ENCODE results near the gene M6PR.

The M6PR gene

GRCh38 chr12:8989413-8989812, 40.0 kb upstream of the M6PR start, which contains the start of gene KLRG1:
KLRG1 (plus strand) TSS chr12:8989546; CDS start chr12:8989636, 90 bp downstream.
- TF ChIP-seq TCF4 (CRISPR knock-in tag; IDR thresholded peaks at IDR 0.05; ENCODE audit: borderline replicate concordance) (no peak), RARB (CRISPR knock-in tag; IDR thresholded peaks at IDR 0.05) (no peak), SNAI2 (CRISPR knock-in tag; IDR thresholded peaks at IDR 0.05) (no peak), ZC3H10 (CRISPR knock-in tag; IDR thresholded peaks at IDR 0.05) (no peak)
- no peak for ATAC-seq

GRCh38 chr12:8987685-8988084, 38.2 kb upstream of the M6PR start:
- no peak for ATAC-seq
- TF ChIP-seq RARB (CRISPR knock-in tag; IDR thresholded peaks at IDR 0.05) (no peak), ZFP3 (CRISPR knock-in tag; IDR thresholded peaks at IDR 0.05) (no peak), TOX (CRISPR knock-in tag; IDR thresholded peaks at IDR 0.05; ENCODE audit: borderline replicate concordance) (no peak), PPARA (CRISPR knock-in tag; IDR thresholded peaks at IDR 0.05; ENCODE audit: borderline replicate concordance) (no peak), TSHZ2 (CRISPR knock-in tag; IDR thresholded peaks at IDR 0.05) (no peak), TCF4 (CRISPR knock-in tag; IDR thresholded peaks at IDR 0.05; ENCODE audit: borderline replicate concordance) (no peak), CSRNP3 (CRISPR knock-in tag; IDR thresholded peaks at IDR 0.05) (no peak), ZNF8 (CRISPR knock-in tag; IDR thresholded peaks at IDR 0.05) (no peak), PATZ1 (CRISPR knock-in tag; IDR thresholded peaks at IDR 0.05; ENCODE audit: borderline replicate concordance) (no peak), ZFP30 (CRISPR knock-in tag; IDR thresholded peaks at IDR 0.05) (no peak), ZC3H10 (CRISPR knock-in tag; IDR thresholded peaks at IDR 0.05) (no peak), CREB5 (CRISPR knock-in tag; IDR thresholded peaks at IDR 0.05; ENCODE audit: low read depth) (no peak), ZNF70 (CRISPR knock-in tag; IDR thresholded peaks at IDR 0.05) (no peak), ESRRG (CRISPR knock-in tag; IDR thresholded peaks at IDR 0.05) (no peak)

GRCh38 chr12:8987163-8987562, 37.7 kb upstream of the M6PR start:
- ATAC-seq: no peak
- TF ChIP-seq ZNF70 (CRISPR knock-in tag; IDR thresholded peaks at IDR 0.05) (no peak), PPARA (CRISPR knock-in tag; IDR thresholded peaks at IDR 0.05; ENCODE audit: borderline replicate concordance) (no peak), ESRRG (CRISPR knock-in tag; IDR thresholded peaks at IDR 0.05) (no peak), ZFP3 (CRISPR knock-in tag; IDR thresholded peaks at IDR 0.05) (no peak), CSDC2 (CRISPR knock-in tag; IDR thresholded peaks at IDR 0.05) (no peak), SNAI2 (CRISPR knock-in tag; IDR thresholded peaks at IDR 0.05) (no peak), ZC3H10 (CRISPR knock-in tag; IDR thresholded peaks at IDR 0.05) (no peak), TOX (CRISPR knock-in tag; IDR thresholded peaks at IDR 0.05; ENCODE audit: borderline replicate concordance) (no peak), GLIS3 (CRISPR knock-in tag; IDR thresholded peaks at IDR 0.05) (no peak), PATZ1 (CRISPR knock-in tag; IDR thresholded peaks at IDR 0.05; ENCODE audit: borderline replicate concordance) (no peak), OSR1 (CRISPR knock-in tag; IDR thresholded peaks at IDR 0.05) (no peak), TCF4 (CRISPR knock-in tag; IDR thresholded peaks at IDR 0.05; ENCODE audit: borderline replicate concordance) (no peak), ISL1 (CRISPR knock-in tag; IDR thresholded peaks at IDR 0.05) (no peak), ARNTL (CRISPR knock-in tag; IDR thresholded peaks at IDR 0.05; ENCODE audit: borderline replicate concordance, low read depth) (no peak), BACH2 (CRISPR knock-in tag; IDR thresholded peaks at IDR 0.05; ENCODE audit: borderline replicate concordance) (no peak), CSRNP3 (CRISPR knock-in tag; IDR thresholded peaks at IDR 0.05) (no peak), ZNF565 (CRISPR knock-in tag; conservative IDR thresholded peaks at IDR 0.05; ENCODE audit: low read depth) (no peak)
